GM12864 (cell line): ENCODE data around the gene SRSF8.
"Not testable (repeated sequence)": the region's sequence is repeated elsewhere in the genome, so short reads cannot be mapped to it uniquely, and the experiment has no call there.

Experiments
- DNase-seq: peaks from one replicate; pipeline ENCODE4 v3.0.0-alpha.2; 2011; ENCODE audit warnings: low read depth
- H3K4me3 ChIP-seq: 2 replicates; pipeline ENCODE4 v1.5.1; 2011; ENCODE audit warnings: mild to moderate bottlenecking, low read depth, low read length, control low read depth
- TF ChIP-seq, protein P1 (sequence below): IDR thresholded peaks from 2 replicates; pipeline ENCODE4 v1.5.1; 2011; ENCODE audit warnings: low read depth, mild to moderate bottlenecking, moderate library complexity, low read length, control low read depth, inconsistent platforms; ENCODE audit errors: missing control alignments

SRSF8 gene

DNA sequence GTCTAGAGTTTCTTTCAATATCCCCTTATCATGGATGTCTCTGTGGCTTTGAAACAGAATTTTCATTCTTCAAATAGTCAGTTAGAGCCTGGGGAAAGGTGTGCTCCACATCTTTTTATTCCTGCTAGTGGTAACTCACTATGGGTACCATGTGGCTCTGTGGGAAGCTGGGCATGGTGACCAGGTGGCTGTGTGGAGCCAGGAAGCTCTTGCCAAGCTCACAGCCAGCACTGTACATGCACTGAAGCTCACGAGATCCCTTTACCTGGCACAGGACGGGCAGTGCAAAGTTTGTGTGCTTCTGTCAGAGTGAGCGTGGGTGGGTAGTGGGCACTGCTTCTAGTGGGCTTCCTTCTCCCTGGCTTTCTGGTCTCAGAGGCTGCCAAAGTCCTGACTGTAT is 23.8 kb upstream of the SRSF8 start:
- no peak overlapping the region for H3K4me3 ChIP-seq
- TF ChIP-seq, protein P1, sequence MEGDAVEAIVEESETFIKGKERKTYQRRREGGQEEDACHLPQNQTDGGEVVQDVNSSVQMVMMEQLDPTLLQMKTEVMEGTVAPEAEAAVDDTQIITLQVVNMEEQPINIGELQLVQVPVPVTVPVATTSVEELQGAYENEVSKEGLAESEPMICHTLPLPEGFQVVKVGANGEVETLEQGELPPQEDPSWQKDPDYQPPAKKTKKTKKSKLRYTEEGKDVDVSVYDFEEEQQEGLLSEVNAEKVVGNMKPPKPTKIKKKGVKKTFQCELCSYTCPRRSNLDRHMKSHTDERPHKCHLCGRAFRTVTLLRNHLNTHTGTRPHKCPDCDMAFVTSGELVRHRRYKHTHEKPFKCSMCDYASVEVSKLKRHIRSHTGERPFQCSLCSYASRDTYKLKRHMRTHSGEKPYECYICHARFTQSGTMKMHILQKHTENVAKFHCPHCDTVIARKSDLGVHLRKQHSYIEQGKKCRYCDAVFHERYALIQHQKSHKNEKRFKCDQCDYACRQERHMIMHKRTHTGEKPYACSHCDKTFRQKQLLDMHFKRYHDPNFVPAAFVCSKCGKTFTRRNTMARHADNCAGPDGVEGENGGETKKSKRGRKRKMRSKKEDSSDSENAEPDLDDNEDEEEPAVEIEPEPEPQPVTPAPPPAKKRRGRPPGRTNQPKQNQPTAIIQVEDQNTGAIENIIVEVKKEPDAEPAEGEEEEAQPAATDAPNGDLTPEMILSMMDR, result no peak
- DNase-seq, result no peak

GRCh38 chr11:95044010-95044409 is 22.7 kb upstream of the SRSF8 start:
- TF ChIP-seq, protein P1, result no peak
- no peak for DNase-seq
- no peak overlapping the region for H3K4me3 ChIP-seq

GRCh38 chr11:95045812-95046211 is 20.9 kb upstream of the SRSF8 start:
- TF ChIP-seq, protein P1, result no peak
- no peak for DNase-seq
- no peak overlapping the region for H3K4me3 ChIP-seq

DNA sequence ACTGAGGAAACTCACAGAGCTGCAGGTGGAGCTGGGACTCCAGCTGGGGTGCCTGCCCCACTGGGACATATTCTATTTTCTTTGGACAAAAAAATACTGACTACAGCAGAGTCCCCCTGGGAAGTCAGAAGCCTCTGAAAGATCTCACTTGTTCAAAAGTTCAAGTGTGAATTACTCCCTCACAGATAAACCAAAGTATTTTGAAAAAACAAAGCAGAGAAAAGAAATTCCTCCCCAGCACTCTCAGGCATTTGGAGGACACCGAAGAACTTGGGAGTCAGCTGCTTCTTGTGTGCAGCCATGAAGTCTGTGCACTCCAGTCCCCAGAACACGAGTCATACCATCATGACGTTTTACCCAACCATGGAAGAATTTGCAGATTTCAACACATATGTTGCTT is 17.6 kb upstream of the SRSF8 start, which contains the start of gene KDM4F:
Gene KDM4F (plus strand): TSS at position 301 of the 400 bp plus-strand sequence.
- DNase-seq, H3K4me3 ChIP-seq: not testable (repeated sequence)

DNA sequence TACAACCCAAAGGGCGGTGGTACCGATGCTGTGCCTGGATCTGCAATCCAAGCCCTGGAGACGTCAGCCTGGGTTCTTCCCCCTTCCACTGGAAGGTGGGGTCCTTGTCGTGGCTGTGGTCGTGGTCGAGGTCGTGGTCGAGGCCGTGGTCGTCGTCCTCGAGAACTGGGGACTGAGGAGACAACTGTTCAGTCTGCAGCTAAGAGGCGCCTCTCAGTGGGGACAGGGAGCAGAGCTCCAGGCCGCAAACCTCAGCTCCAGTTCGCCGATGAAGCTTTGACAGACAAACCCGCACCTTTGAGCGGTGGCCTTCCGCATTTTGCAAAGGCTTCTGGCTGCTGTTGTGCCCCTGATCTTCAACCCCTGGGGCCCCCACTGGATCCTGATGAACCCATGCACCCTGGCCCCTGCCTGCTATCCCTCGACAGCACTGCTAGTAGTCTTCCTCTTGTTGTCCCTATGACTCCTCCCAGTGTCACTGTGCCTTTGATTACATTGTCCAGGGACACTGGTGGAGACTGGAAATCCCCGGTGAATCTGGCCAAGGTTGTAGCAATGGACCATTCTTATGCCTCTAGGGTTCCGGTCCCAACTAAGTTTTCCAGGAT is 16.0 kb upstream of the SRSF8 start:
- TF ChIP-seq, protein P1, result no peak
- DNase-seq, result no peak
- no peak overlapping the region for H3K4me3 ChIP-seq

GRCh38 chr11:95054356-95054755 is 12.4 kb upstream of the SRSF8 start:
- H3K4me3 ChIP-seq, result no peak overlapping the region
- TF ChIP-seq, protein P1, result no peak
- DNase-seq, result no peak

GRCh38 chr11:95055283-95055897 is 11.3 kb upstream of the SRSF8 start:
- no peak for DNase-seq
- no peak overlapping the region for H3K4me3 ChIP-seq
- TF ChIP-seq, protein P1, result no peak
